GM08714 (cell line): ENCODE results near the gene PIK3R5.

Experiments used
- H3K4me3 ChIP-seq: fragments of 200-500 bp; sonication (Bioruptor generic); 2 replicates; pipeline ENCODE4 v1.5.1; 2014; ENCODE audit warnings: mild to moderate bottlenecking, low read length, inconsistent platforms
- ZNF274 ChIP-seq: IDR thresholded peaks from 2 replicates; pipeline ENCODE4 v1.6.1; 2012; ENCODE audit warnings: mild to moderate bottlenecking, low read depth, low read length

PIK3R5 gene

DNA sequence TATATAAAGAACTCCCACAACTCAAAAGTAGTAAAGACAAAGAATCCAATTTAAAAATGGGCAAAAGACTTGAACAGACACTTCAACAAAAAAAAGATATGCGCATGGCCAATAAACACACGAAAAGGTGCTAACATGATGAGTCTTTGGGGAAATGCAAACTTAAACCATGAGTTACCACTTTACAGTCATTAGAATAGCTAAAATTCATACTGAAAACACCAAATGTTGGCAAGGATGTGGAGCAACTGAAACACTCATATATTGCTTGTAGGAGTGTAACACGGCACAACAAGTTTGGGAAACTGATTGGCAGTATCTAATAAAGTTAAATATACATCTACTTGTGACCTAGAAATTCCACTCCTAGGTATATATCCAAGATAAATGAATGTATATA lies 3.0 kb upstream of the PIK3R5 start:
- H3K4me3 ChIP-seq, result no peak overlapping the region
- TF ChIP-seq ZNF274, result no peak

GRCh38 chr17:8967861-8968260 lies 2.4 kb upstream of the PIK3R5 start:
- no peak for TF ChIP-seq ZNF274
- no peak overlapping the region for H3K4me3 ChIP-seq

DNA sequence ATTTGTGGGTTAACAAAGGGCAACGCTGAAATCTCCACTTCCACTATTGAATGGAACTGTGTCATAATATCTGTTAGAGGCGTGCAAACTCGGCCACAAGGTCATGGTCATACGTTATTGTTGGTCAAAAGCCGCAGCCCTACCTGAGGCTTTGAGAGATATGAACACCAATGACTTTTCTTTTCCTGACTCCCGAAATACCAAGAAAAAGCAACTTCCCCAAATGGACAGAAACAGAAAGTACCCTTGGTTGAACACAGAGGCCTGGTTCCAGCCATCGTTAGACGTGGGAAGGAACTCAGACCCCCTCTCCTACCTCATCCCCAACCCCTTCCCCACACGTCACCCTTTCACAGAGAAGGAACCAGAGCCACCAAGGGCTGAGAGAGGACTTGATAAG lies 1.4 kb upstream of the PIK3R5 start:
- TF ChIP-seq ZNF274, result no peak
- no peak overlapping the region for H3K4me3 ChIP-seq

GRCh38 chr17:8964801-8965393 lies 610 bp downstream of the PIK3R5 start:
- H3K4me3 ChIP-seq, result peak overlapping the region; percentile 68; the same call in 1 of the 2 replicates
- no peak for TF ChIP-seq ZNF274

DNA sequence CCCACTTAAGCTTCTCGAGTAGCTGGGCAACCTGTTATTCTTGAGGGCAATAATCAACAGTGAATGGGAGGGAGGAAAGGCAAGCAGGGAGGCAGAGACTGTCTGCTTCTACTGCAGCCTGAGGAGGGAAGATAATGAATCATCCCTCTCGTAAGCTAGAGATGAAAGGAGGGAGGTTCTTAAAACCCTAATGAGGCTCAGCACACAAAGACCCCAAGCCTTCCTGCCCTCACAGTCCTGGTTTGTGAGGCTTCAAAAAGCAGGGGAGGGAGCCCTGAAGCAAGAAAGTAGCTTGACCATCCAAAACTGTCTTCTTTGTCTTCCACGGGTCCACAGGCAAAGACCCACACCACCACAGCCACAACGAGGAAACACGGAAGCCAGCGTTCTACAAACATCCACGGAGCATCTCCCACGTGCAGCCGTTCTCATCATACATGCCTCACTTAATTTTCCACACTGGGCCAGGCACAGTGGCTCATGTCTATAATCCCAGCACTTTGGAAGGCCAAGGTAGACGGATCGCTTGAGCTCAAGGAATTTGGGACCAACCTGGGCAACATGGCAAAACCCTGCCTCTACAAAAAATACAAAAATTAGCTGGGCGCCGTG lies 1.8 kb downstream of the PIK3R5 start:
- peak overlapping the region; percentile 12; the same call in 1 of the 2 replicates for H3K4me3 ChIP-seq
- no peak for TF ChIP-seq ZNF274

DNA sequence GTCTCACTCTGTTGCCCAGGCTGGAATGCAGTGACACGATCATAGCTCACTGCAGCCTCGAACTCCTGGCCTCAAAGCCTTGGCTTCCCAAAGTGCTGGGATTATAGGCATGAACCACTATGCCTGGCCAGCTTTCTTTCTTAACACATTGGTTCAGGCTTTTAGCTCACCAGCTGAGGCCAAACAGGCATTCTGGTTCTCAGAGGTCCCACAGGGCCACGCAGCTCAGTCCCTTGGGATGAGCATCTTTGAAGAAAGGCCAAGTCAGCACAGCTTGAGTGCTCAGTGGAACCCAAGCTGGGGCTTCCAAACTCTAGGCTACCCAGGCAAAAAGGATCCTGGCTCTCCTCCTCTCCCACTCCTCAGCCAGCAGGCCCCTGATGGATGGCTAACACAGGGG lies 2.5 kb downstream of the PIK3R5 start:
- TF ChIP-seq ZNF274, result no peak
- peak overlapping the region; percentile 12; the same call in 1 of the 2 replicates for H3K4me3 ChIP-seq

GRCh38 chr17:8961829-8962228 lies 3.7 kb downstream of the PIK3R5 start:
- TF ChIP-seq ZNF274, result no peak
- no peak overlapping the region for H3K4me3 ChIP-seq

DNA sequence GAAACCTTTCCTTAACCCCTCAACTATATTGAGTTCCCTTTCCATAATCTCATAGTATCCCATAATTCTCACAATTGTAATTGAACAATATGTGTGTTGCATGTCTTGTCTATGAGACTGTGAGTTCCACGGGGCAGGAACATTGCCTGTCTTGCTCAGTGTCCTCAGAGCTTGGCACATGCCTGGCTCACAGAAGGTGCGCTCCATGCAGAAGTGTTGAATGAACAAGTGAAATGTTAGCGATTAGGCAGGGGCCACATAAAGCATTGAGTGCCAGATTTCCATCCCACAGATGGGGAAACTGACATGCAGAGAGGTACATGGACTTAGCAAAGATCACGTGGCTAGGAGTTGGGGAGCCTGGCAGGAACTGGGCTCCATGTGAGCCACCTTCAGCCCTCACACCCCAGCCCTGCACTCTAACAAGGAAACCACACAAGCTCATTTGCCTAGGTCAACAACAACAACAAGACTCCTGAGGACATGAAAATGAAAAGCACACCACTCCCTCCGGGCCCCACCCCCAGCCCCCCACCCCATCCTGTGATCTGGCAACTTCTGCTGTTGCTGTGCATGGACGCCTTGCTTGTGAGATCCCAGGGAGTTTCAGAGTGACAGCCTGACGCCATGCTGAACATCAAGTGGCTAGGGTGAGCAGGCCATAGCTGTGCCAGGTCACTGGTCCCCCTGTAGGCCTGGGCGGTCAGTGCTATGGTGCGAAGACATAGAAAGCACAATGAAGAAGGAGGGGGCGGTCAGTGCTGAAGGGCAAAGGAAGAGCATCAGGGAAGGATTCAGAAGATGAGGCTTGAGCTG lies 5.0 kb downstream of the PIK3R5 start:
- no peak for TF ChIP-seq ZNF274
- no peak overlapping the region for H3K4me3 ChIP-seq

GRCh38 chr17:8959312-8959918 lies 6.1 kb downstream of the PIK3R5 start:
- TF ChIP-seq ZNF274, result no peak

DNA sequence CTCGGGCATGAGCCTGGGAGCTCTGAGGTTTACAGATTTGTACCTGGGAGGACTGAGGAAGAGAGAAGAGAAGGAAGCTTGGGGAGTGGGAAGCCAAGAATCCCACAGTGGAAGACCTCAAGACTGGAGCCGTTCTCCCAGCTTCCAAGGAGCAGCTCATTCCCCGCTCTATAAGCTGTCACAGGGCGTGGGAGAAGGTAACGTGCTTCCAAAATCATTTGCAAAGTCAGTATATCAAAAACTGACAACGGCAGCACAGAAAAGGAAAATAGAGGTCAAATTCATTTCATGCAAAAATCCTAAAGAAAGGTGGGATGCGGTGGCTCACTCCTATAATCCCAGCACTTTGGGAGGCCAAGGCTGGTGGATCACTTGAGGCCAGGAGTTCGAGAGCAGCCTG lies 7.8 kb downstream of the PIK3R5 start:
- TF ChIP-seq ZNF274, result no peak
- H3K4me3 ChIP-seq, result no peak overlapping the region

More at GRCh38 chr17:8959312-8959918, 6.1 kb downstream of the PIK3R5 start:
- H3K4me3 ChIP-seq, result no peak overlapping the region

- no peak overlapping the region; the same call in 1 of the 2 replicates for H3K4me3 ChIP-seq
- TF ChIP-seq ZNF274, result no peak
Observed at GRCh38 chr17:8956465-8956902, 9.0 kb downstream of the PIK3R5 start.

- H3K4me3 ChIP-seq, result no peak overlapping the region
- no peak for TF ChIP-seq ZNF274
Observed at GRCh38 chr17:8955021-8955959, 10.2 kb downstream of the PIK3R5 start.

GRCh38 chr17:8954339-8954738 lies 11.2 kb downstream of the PIK3R5 start:
- no peak overlapping the region for H3K4me3 ChIP-seq

More at GRCh38 chr17:8954339-8954738, 11.2 kb downstream of the PIK3R5 start:
- TF ChIP-seq ZNF274, result no peak
